Suppressor macrophage treated with lipopolysaccharide for 1 hour (primary cell): Measurements from ENCODE around the gene CORO6.

Experiments
- DNase-seq, 3 donors: peaks; one replicate each; pipeline ENCODE4 v3.0.0-alpha.2; 2020 to 2022

The CORO6 gene

DNA sequence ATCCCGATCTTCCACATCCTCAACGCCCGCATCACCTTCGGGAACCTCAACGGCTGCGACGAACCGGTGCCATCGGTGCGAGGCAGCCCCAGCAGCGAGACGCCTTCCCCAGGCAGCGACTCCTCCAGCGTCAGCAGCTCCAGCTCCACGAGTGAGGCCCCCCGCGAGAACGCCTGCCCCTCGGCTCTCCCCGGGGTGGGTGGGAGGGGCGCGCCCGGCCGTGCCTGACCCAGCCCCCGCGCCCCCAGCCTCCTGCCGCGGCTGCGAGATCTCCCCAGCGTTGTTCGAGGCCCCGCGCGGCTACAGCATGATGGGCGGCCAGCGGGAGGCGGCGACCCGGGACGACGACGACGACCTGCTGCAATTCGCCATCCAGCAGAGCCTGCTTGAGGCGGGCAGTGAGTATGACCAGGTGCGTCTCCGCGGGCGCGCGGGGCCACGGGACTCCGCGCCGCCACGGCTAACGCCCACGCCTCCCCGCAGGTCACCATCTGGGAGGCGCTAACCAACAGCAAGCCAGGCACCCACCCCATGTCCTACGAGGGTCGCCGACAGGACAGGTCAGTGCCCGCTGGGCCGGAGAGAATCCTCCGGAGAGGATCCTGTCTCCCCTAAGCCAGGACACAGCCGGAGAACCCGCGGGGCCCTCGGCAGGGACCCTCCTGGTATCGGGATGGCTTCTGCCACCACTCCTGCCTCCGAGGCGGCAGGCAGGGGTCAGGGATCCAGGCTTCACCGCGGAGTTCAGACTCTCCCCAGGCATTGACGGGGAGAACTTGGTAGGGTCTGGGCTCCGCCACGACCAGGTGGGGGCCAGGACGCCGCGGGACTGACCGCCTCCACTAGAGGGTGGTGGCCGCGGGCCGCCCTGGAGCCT, 10.1 kb downstream of the CORO6 start:
- no peak for DNase-seq

DNA sequence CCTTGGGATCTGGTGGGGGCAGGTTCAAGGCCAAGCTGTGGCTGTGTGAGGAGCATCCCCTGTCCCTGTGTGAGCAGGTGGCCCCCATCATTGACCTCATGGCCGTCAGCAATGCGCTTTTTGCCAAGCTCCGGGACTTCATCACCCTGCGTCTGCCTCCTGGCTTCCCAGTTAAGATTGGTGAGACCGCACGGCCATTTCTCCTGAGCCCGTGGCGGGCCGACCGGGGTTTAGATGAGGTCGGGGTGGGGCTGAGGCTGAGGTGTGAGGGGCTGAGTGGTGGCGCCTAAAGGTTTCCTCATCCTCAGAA, 10.7 kb downstream of the CORO6 start:
- no peak for DNase-seq

DNA sequence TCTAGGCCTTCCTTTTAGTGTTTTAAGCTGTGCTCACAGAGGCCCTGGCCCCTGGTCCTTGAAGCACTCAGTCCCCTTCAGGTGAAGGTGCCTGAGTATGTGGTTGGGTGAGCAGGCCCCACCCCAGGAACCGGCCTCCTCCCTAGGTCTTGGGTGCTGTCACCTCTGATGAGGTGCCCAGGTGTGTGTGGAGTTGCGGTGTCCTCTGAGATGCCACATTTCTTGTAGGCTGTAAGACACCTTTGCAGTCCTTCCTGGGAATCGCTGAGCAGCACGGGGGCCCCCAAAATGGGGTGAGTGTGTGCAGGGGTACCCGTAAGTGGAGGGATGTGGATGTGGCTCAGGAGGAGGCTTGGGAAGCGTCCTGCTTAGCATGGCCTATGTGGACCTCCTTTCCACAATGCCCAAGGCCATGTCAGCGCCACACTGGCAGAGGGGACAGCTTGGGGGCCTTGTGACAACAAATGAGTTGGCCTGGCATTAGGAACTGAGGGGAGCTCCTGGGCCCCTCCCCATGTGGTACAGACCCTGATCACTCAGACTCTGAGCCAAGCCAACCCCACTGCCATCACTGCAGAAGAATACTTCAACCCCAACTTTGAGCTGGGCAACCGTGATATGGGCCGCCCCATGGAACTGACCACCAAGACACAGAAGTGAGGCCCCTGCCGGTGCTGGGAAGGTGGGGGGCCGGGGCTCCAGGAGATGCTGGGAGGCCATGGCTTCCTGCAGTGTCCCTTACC, 11.2 kb downstream of the CORO6 start:
- no peak for DNase-seq

DNA sequence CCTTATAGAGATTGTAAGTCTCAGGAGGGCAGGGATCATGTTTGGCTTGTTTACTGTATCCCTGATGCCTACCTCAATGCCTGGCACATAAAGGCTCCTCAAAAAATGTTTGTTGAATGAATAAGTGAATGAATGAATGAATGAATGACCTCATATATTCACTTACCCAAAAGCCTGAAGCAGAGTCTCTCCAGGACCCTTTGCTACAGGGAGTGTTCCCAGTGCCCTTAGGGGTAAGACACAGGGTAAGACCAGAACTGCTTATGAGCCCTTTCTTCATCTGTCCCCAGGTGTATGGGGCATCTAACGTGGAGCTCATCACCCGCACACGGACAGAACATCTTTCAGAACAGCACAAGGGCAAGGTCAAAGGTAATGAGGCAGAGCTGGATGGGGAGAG, 12.3 kb downstream of the CORO6 start:
- DNase-seq, result no peak

DNA sequence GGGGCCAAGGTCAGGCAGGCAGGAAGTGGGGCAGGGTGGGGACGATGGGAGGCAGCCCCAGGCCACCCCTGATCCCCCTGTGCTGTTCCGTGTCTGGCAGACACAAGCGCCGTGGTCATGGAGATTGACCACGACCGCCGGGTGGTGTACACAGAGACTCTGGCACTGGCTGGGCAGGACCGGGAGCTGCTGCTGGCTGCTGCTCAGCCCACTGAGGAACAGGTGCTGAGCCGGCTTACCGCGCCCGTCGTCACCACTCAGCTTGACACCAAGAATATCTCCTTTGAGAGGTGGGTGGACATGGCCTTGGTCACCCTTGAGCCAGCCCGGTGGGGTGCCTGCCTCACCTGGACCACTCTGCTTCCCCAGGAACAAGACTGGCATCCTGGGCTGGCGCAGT, 13.7 kb downstream of the CORO6 start:
- no peak for DNase-seq

DNA sequence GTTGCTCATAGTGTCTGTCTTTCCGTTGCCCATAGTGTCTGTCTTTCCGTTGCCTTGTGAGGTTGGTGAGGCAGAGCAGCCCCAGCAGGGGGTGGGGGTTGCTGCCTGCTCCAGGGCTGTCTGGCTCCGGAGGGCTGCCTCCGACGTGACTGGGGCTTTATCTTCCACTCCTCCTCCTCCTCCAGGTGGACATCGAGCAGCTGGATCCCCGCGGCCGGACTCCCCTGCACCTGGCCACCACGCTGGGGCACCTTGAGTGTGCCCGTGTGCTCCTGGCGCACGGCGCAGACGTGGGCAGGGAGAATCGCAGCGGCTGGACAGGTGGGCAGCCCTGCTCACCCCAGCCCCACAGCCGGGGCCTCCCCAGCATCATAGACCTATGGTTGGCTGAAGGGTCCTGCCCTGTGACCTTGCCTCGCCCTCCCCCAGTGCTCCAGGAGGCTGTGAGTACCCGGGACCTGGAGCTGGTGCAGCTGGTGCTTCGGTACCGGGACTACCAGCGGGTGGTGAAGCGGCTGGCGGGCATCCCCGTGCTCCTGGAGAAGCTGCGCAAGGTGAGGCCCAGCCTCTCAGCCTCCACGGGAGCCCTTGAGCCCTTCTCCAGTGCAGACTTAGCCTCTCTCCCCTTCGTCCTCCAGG, 15.0 kb downstream of the CORO6 start:
- no peak for DNase-seq

GRCh38 chr17:29603109-29603674, 19.5 kb downstream of the CORO6 start:
- no peak for DNase-seq

DNA sequence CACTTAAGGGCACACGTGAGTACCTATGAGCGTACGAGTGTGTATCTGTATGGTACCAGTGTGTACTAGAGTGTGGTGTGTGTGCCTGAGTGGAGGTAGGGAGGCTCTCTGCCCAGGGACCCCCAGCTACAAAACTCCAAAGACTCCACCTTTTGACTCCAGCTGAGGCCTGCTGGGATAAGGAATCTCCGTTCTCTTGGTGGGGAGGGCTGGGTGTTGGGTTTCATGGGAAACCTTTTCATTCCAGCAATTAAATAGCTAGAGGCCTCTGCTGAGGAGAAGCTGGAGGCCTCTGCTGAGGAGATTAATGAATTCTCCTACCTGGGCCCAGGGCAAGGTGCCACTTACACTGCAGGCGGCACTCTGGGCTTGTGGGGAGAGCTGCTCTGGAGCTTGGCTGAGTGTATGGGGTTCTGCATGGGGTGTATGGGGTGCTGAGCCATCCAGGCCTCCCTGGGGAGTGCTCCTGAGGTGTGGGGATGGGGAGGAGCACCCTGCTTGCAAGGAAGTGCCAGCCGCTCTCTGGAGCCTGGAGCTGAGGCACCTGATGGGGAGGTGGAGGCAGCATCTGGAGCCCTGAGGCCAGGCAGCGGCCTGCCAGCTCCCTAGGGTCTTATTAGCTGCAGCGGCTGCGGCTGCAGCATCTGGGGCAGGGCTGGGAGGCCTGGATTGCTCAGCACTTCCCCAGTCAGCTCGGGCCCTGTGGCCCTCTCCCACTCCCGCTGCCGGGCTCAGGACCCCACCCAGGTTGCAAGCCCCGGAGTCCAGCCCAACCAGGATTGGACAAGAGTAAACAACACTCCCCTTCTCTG, 25.1 kb downstream of the CORO6 start:
- DNase-seq, result no peak

- DNase-seq, result no peak
Observed at GRCh38 chr17:29596811-29597210, 25.9 kb downstream of the CORO6 start.

DNA sequence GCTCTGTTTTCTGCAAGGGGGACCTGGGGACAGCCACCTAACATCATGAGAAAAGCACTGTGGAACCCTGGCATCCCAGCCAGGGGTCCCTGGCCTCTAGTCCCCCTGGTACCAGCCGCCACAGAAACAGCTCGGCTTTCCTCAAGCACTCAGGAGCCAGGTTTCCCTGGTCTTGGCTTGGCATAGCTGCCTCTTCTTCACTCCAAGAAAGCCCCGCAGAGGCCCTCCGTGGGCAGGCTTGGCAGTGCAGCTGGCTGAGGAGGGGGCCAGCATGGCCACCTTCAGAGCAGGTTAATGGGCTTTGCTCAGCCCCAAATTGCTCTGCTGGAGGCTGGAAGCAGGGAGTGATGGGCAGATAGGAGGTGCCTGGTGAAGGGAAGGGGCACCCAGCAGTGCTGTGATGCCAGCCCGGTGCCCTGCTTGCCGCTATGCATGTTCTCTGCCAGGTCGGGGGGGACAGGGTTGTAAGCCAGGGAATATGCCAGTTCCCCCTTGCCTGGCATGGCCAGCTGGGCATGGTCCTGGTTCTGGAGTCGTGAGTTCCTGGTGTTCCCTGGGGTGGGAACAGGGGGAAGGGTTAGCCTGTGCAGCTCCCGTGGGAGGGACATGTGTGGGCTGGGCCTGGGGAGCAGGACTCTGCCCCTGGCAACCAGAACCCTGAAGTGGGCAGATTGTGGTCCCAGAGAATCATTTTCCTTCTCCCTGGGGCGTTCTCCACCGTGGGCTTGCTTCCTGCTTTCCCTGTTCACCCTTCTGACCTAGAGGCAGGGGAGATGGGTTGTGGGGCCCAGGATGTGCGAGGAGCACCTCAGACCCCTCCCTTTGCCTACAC, 26.6 kb downstream of the CORO6 start:
- no peak for DNase-seq

DNA sequence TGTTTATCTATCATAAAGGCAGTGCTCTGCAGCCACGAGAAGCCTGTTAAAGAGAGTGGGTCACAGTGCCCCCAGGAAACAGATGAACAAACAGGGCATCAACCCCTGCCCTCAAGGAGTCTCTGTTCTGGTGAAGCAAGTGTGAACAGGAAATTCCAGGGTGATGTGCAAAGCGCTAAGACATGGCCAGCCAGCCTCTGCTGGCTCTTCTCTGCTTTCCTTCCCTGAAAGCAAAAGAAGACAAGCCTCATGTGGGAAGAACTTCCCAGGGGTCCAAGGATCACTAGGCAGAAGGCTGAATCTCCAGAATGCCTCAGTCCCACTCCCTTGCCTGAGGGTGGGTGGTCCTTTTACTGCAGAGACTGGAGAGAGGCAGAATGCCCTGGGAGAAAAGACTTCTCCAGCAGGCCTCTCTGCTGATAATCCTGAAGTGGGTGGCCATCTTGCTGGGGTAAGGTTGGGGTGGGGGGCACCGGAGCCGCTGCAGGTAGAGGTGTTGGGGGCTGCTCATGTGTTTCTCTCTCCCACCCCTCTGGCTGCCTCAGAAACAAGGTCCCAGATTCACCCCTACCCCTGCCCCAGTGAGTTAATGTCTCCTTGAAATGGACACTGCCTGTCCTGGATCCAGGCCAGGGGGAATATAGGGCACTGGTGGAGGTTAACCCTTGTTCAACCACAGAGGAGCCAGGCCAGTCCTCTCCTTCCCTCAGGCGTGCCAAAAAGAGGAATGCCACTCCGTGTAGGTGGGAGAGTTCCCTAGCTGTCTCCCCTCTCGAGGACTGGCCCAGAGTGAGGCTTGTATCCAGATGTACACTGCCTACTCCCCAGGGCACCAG, 27.4 kb downstream of the CORO6 start:
- DNase-seq, result no peak

GRCh38 chr17:29594519-29595090, 28.1 kb downstream of the CORO6 start:
- peak in 2 of 3 donors; percentile 23 to 34 for DNase-seq

DNA sequence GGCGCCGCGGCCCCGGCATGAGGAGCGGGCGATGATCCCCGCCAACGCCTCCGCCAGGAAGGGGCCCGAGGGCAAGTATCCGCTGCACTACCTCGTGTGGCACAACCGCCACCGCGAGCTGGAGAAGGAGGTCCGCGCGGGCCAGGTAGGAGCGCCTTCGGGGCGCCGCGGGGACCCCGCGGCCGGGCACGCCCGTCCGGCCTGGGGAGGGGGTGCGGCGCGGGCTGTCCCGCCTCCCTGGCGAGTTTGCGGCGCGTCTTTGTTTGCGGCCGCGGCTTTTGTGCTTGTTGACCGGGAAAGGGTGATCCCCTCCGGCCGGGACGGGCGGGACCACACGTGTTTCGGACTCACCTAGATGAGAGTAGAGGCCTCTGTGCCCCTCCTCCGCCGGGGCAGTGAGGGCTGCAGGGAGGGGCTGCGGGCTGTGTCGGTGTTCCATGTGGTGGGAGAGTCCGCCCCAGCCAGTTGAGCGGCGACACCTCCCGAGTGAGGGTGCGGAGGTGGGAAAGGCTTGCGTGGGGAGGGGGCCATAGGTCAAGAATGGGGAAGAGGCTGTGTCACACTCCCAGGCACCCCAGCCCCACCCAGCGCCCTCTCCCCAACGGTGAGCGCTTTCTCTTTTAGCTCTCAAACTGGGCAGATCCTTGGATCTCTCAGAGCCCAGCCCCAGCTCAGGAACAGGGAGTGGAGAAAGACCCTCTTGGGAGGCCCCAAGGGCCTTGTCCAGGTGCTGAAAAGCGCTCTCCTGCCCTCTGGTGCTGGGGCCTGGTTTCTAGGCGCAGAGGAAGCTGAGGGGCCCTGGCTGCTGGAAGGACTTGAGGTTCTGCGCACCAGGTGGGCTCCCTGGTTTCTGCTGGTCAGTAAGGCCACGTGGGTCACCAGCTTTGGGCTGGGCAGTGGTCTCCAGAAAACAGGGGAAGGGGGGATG, 28.9 kb downstream of the CORO6 start:
- peak in 1 of 3 donors; percentile 41 for DNase-seq

DNA sequence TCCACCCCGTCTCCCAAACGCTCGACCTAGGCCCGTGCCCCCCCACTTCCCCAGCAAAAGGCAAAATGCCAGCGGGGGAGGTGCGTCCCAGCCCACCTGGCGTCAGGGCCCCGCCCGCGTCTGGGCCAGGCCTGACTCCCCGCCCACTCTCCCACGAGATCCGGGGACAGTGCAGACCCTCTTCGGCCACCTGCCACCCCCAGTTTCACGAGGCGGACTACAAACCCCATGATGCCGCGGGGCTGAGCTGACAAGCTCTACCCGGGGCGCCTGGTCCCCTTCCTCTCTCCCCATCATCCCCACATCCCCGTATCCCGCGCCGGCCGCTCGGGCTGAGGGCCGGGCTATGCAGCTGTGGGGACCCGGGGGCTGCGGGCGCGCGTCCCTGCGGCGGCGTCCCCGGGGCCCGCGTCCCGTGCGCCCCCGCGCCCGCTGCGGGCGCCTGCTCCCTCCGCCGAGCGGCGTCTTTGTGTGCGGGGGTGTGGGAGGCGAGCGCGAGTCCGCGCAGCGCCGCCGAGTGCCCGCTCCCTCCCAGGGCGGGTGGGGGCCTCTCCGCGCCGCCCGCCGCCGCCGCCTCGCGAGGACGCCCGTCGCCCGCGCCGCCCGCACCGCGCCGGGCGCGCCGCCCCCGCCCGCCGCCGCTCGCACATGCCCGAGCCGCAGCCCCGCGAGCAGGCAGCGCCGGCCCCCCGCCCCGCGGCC, 29.7 kb downstream of the CORO6 start, which contains the start of gene ANKRD13B:
Gene ANKRD13B, plus strand, starts transcription at position 283 of the 702 bp plus-strand sequence. CDS start 490 bp downstream, outside the sequence.
- peak; percentile 27 to 52 (median 34) for DNase-seq

- peak; percentile 72 to 89 (median 80) for DNase-seq
Observed at GRCh38 chr17:29591737-29592608, 30.7 kb downstream of the CORO6 start.

DNA sequence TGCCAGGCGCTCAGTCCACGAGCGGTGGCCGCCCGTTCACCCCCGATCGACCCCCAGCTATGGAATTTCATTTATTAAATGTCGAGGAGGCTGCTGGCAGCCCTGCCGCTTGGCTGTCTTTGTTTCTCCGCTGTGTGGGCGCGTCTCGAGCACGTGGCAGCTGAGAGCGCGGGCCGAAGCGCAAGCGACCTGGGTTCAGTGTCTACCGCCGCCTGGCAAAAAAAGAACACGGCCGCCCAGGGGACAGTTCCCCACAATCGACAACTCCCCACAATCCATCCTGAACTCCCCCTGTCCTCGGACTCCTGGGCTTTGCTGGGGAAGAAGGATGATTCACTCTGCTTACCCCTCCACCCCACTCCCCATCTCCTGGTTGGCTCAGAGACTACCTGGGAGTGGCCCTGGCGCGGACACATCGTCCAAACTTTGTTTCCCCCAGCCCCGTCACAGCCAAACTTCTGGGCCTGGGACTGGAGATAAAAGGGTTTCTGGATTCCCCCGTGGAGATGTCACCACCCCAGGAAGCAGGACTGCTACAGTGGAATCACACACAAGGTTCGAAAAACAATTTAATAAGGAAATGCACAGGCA, 31.5 kb downstream of the CORO6 start:
- peak; percentile 41 to 57 (median 44) for DNase-seq
